ENCODE data around the gene SNRPB.

DNA sequence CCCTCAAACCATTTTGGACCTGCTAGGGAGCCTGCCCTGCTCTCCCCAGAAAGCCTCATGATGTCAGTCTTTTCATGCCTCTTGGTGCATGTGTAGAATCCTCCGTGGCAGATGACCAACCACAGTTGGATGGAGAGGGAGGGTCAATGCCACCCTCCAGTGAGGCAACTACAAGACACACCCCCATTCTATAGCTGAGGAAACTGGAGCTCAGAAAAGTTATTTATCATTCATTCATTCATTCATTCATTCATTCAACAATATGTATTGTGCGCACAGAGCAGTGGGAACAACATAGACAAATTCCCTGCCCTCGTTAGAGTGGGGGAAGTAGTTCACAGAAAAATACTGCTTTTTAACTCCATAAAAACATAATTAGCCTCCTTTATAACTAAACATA, 16.8 kb downstream of the SNRPB start:
- TF ChIP-seq POLR2A (IDR thresholded peaks at IDR 0.05; ENCODE audit: low read length) (no peak), GATA1 (IDR thresholded peaks at IDR 0.05; ENCODE audit: low read depth, low read length) (no peak)
